Naive thymus-derived CD8-positive, alpha-beta T cell (primary cell): ENCODE results near the gene PPARG. TPM values are rescaled to one million over a fixed set of nuclear protein-coding genes. Genes with fewer than 3 reads are reported as not detected.
"Not testable (repeated sequence)": the region's sequence is repeated elsewhere in the genome, so short reads cannot be mapped to it uniquely, and the experiment has no call there.

Source experiments
- ATAC-seq, 2 donors: fragments of 150-1000 bp; cut with Tn5 transposase in 1 of 2; sonication (Bioruptor Pico), chemical (Tn5 transposase) in 1 of 2; 1 replicate in 1 of 2; 2 replicates in 1 of 2; pipeline ENCODE4 v1.10.0; 2021; ENCODE audit warnings: mild to moderate bottlenecking in 2 of 2, moderate library complexity in 2 of 2
- POLR2A ChIA-PET: fragments of 350-600 bp; sonication (Branson Sonifier 250); formaldehyde crosslinking; loops from one replicate; lab custom pipeline; 2021; ENCODE audit warnings: antibody characterized with exemption; lab: Charles Lee
- DNase-seq, 10 donors: peaks; one replicate each; pipeline versions ENCODE4 v3.0.0 to v3.0.0-alpha.2; 2020 to 2022
- H3K27ac Mint-ChIP-seq, 10 donors: one replicate each; pipeline ENCODE4 v1.8.0; 2020 to 2022; ENCODE audit warnings: mild to moderate bottlenecking in 10 of 10, mixed read lengths in 10 of 10, moderate library complexity in 4 of 10, inconsistent platforms in 1 of 10
- H3K27me3 Mint-ChIP-seq, 5 donors: one replicate each; pipeline ENCODE4 v1.8.0; 2021 to 2022; ENCODE audit warnings: mixed read lengths in 5 of 5
- H3K36me3 Mint-ChIP-seq, 3 donors: one replicate each; pipeline ENCODE4 v1.8.0; 2020 to 2022; ENCODE audit warnings: mixed read lengths in 3 of 3, mild to moderate bottlenecking in 2 of 3, inconsistent platforms in 1 of 3
- H3K4me1 Mint-ChIP-seq, 4 donors: one replicate each; pipeline ENCODE4 v1.8.0; 2021 to 2022; ENCODE audit warnings: mixed read lengths in 4 of 4
- H3K4me3 Mint-ChIP-seq, 10 donors: one replicate each; pipeline ENCODE4 v1.8.0; 2020 to 2022; ENCODE audit warnings: mild to moderate bottlenecking in 10 of 10, mixed read lengths in 10 of 10, moderate library complexity in 6 of 10, inconsistent platforms in 1 of 10
- H3K9me3 Mint-ChIP-seq, 9 donors: one replicate each; pipeline ENCODE4 v1.8.0; 2020 to 2022; ENCODE audit warnings: mixed read lengths in 9 of 9, mild to moderate bottlenecking in 3 of 9, inconsistent platforms in 1 of 9, moderate library complexity in 1 of 9
- polyA plus RNA-seq, 3 donors: library from polyadenylated mRNA; unstranded; fragments of 300-500 nt; fragmentation: Illumina TruSeq; gene quantifications; one replicate each; pipeline ENCODE4 v1.2.3, GENCODE V29; 2021
- total RNA-seq, 8 experiments: library from RNA in 2 of 8; stranded (reverse) in 2 of 8; gene quantifications; one replicate each; pipeline ENCODE4 v1.2.3 and lab custom pipeline; 2021 to 2026

The PPARG gene
- total and polyA plus RNA-seq, 5 experiments from 2014 or later = not detected

- no peak overlapping the region for H3K27ac Mint-ChIP-seq
- H3K9me3 Mint-ChIP-seq = no peaks in the 10 kb centered on the region
- H3K36me3 Mint-ChIP-seq = no peaks in the 10 kb centered on the region
- no peak overlapping the region for H3K4me3 Mint-ChIP-seq
- POLR2A ChIA-PET = no interaction called here
- ATAC-seq (no peak), DNase-seq (no peak)
- H3K27me3 Mint-ChIP-seq = peaks cover 0 to 3% (median 0%) of the 10 kb centered on the region in 5 donors
- no peaks in the 10 kb centered on the region for H3K4me1 Mint-ChIP-seq
Measured at GRCh38 chr3:12266038-12266437, 22.8 kb upstream of the PPARG start.

- Mint-ChIP-seq H3K9me3 (no peaks in the 10 kb centered on the region), H3K4me3 (no peak overlapping the region), H3K27me3 (peaks cover 3 to 7% (median 5%) of the 10 kb centered on the region in 5 donors), H3K36me3 (no peaks in the 10 kb centered on the region), H3K27ac (no peak overlapping the region), H3K4me1 (no peaks in the 10 kb centered on the region)
- POLR2A ChIA-PET = no interaction called here
- DNase-seq = no peak
- no peak for ATAC-seq
Measured at GRCh38 chr3:12267376-12268030, 21.4 kb upstream of the PPARG start.

- DNase-seq = no peak
- Mint-ChIP-seq H3K4me1 (peaks cover 0 to 2% (median 0%) of the 10 kb centered on the region in 4 donors), H3K36me3 (no peaks in the 10 kb centered on the region), H3K27ac (no peak overlapping the region), H3K4me3 (no peak overlapping the region), H3K9me3 (no peaks in the 10 kb centered on the region), H3K27me3 (peaks cover 3 to 14% (median 5%) of the 10 kb centered on the region in 5 donors)
- POLR2A ChIA-PET = no interaction called here
- ATAC-seq = no peak
Measured at GRCh38 chr3:12268049-12268735, 20.7 kb upstream of the PPARG start.

- no peaks in the 10 kb centered on the region for H3K9me3 Mint-ChIP-seq
- no peaks in the 10 kb centered on the region for H3K36me3 Mint-ChIP-seq
Measured at GRCh38 chr3:12270976-12271375, 17.9 kb upstream of the PPARG start.

GRCh38 chr3:12273045-12273695 lies 15.7 kb upstream of the PPARG start:
- peaks cover 0 to 2% (median 0%) of the 10 kb centered on the region in 4 donors for H3K4me1 Mint-ChIP-seq

More at GRCh38 chr3:12270976-12271375, 17.9 kb upstream of the PPARG start:
- ATAC-seq (no peak), DNase-seq (no peak)
- Mint-ChIP-seq H3K27me3 (peaks cover 8 to 16% (median 10%) of the 10 kb centered on the region in 5 donors), H3K4me1 (peaks cover 0 to 2% (median 0%) of the 10 kb centered on the region in 4 donors), H3K27ac (no peak overlapping the region), H3K4me3 (no peak overlapping the region)
- POLR2A ChIA-PET = no interaction called here

GRCh38 chr3:12275974-12276650 lies 12.8 kb upstream of the PPARG start:
- no peak for ATAC-seq
- Mint-ChIP-seq H3K9me3 (no peaks in the 10 kb centered on the region), H3K27me3 (peaks cover 17 to 27% (median 22%) of the 10 kb centered on the region in 5 donors), H3K4me3 (no peak overlapping the region), H3K36me3 (no peaks in the 10 kb centered on the region), H3K4me1 (peaks cover 0 to 2% (median 0%) of the 10 kb centered on the region in 4 donors), H3K27ac (peak overlapping the region in 1 of 10 donors; percentile 60)
- no peak for DNase-seq
- POLR2A ChIA-PET = no interaction called here

More at GRCh38 chr3:12273045-12273695, 15.7 kb upstream of the PPARG start:
- Mint-ChIP-seq H3K4me3 (no peak overlapping the region), H3K9me3 (no peaks in the 10 kb centered on the region), H3K27me3 (peaks cover 11 to 19% (median 15%) of the 10 kb centered on the region in 5 donors), H3K36me3 (no peaks in the 10 kb centered on the region), H3K27ac (no peak overlapping the region)
- POLR2A ChIA-PET = no interaction called here
- DNase-seq = no peak
- ATAC-seq = no peak

- DNase-seq, H3K9me3 Mint-ChIP-seq, POLR2A ChIA-PET, H3K36me3 Mint-ChIP-seq, H3K4me1 Mint-ChIP-seq, H3K27ac Mint-ChIP-seq, H3K4me3 Mint-ChIP-seq, ATAC-seq: not testable (repeated sequence)
- H3K27me3 Mint-ChIP-seq = peaks cover 17 to 29% (median 22%) of the 10 kb centered on the region in 5 donors
Measured at GRCh38 chr3:12276827-12277226, 12.0 kb upstream of the PPARG start.

GRCh38 chr3:12278566-12278965 lies 10.3 kb upstream of the PPARG start:
- H3K4me1 Mint-ChIP-seq = no peaks in the 10 kb centered on the region
- H3K27me3 Mint-ChIP-seq = peaks cover 11 to 22% (median 19%) of the 10 kb centered on the region in 5 donors
- DNase-seq = no peak
- H3K4me3 Mint-ChIP-seq = no peak overlapping the region
- POLR2A ChIA-PET = no interaction called here
- no peaks in the 10 kb centered on the region for H3K36me3 Mint-ChIP-seq
- H3K9me3 Mint-ChIP-seq = peaks cover 0 to 2% (median 0%) of the 10 kb centered on the region in 9 donors
- no peak overlapping the region for H3K27ac Mint-ChIP-seq
- no peak for ATAC-seq

- DNase-seq = no peak
- H3K27ac Mint-ChIP-seq = no peak overlapping the region
- POLR2A ChIA-PET = no interaction called here
- no peak overlapping the region for H3K4me3 Mint-ChIP-seq
- peaks cover 21 to 30% (median 26%) of the 10 kb centered on the region in 5 donors for H3K27me3 Mint-ChIP-seq
- no peaks in the 10 kb centered on the region for H3K4me1 Mint-ChIP-seq
- ATAC-seq = no peak
- peaks cover 0 to 5% (median under 1%) of the 10 kb centered on the region in 9 donors for H3K9me3 Mint-ChIP-seq
- H3K36me3 Mint-ChIP-seq = peaks cover 0 to under 1% (median 0%) of the 10 kb centered on the region in 3 donors
Measured at GRCh38 chr3:12279591-12280326, 9.1 kb upstream of the PPARG start.

GRCh38 chr3:12280357-12280806 lies 8.5 kb upstream of the PPARG start:
- Mint-ChIP-seq H3K4me3 (no peak overlapping the region), H3K27me3 (peaks cover 28 to 36% (median 32%) of the 10 kb centered on the region in 5 donors), H3K27ac (no peak overlapping the region), H3K36me3 (peaks cover 0 to 7% (median 3%) of the 10 kb centered on the region in 3 donors), H3K4me1 (no peaks in the 10 kb centered on the region), H3K9me3 (peaks cover 0 to 12% (median 6%) of the 10 kb centered on the region in 9 donors)
- POLR2A ChIA-PET = no interaction called here
- DNase-seq (no peak), ATAC-seq (no peak)

- H3K27me3 Mint-ChIP-seq = peaks cover 32 to 54% (median 44%) of the 10 kb centered on the region in 5 donors
- H3K4me3 Mint-ChIP-seq = no peak overlapping the region
- POLR2A ChIA-PET = no interaction called here
- peaks cover 0 to 13% (median 6%) of the 10 kb centered on the region in 9 donors for H3K9me3 Mint-ChIP-seq
- DNase-seq (no peak), ATAC-seq (no peak)
- H3K27ac Mint-ChIP-seq = no peak overlapping the region
- H3K4me1 Mint-ChIP-seq = peaks cover 0 to 15% (median 6%) of the 10 kb centered on the region in 4 donors
- peaks cover 0 to 9% (median 6%) of the 10 kb centered on the region in 3 donors for H3K36me3 Mint-ChIP-seq
Measured at GRCh38 chr3:12284591-12284990, 4.3 kb upstream of the PPARG start.
